Lower leg skin (tissue), 4 donors: Measurements from ENCODE around the gene FNIP2. TPM values are rescaled to one million over a fixed set of nuclear protein-coding genes. Genes with fewer than 3 reads are reported as not detected.

Experiments used
- DNase-seq, 2 donors: peaks; one replicate each; pipeline ENCODE4 v3.0.0-alpha.2; 2019; ENCODE audit warnings: low spot score in 2 of 2
- H3K4me3 ChIP-seq: fragments of 200-600 bp; sonication (generic); 2 replicates; pipeline ENCODE4 v1.5.1; 2017; ENCODE audit warnings: mild to moderate bottlenecking, low read depth; ENCODE audit not compliant: poor library complexity, severe bottlenecking
- CTCF ChIP-seq, 3 donors: fragments of 450-650 bp; IDR thresholded peaks; one replicate each; pipeline ENCODE4 v1.5.1; 2016; ENCODE audit warnings: antibody characterized with exemption in 3 of 3, mild to moderate bottlenecking in 3 of 3, moderate library complexity in 2 of 3
- POLR2A ChIP-seq, 2 donors: fragments of 450-650 bp; IDR thresholded peaks; one replicate each; pipeline ENCODE4 v1.6.1; 2016 to 2017; ENCODE audit warnings: antibody characterized with exemption in 2 of 2, mild to moderate bottlenecking in 1 of 2, moderate library complexity in 1 of 2
- WGBS, 2 donors: methylation state at CpG; one replicate each; pipeline ENCODE4 v1.1.5; 2018; 5-methylcytosine and 5-hydroxymethylcytosine counted together
- intact Hi-C: fragments of 100-400 bp; cut with DNase I; formaldehyde crosslinking; loops from one replicate; pipeline ENCODE4 v1.15.0; 2023; ENCODE audit warnings: low total_unique reads
- total RNA-seq, 4 donors: library from RNA; depleted of rRNA; stranded (reverse); fragments of >200 nt; gene quantifications; one replicate each; pipeline ENCODE4 v1.1.0, GENCODE V29; 2016

Gene FNIP2
- total RNA-seq, 4 donors from 2014 or later = 20.5 to 47.5 (median 38.8) TPM

DNA sequence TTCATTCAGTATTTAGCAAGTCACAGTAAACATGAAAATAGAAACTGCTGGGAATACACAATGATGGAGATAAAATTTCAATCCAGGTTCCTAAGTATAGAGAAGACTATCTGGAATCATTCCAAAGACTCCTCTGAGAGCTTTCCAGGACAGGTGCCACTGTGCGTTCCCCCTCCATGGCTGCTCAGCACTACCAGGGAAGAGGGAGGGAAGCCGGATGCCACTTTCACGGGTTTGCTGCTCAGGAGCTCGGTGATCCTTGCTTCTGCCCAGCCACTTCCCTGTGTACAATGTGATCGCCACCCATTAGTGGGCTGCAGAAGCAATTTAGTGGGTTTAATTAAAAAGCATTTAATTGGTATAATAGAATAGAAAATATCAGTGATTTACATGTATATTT, 94.5 kb downstream of the FNIP2 start:
- no peak overlapping the region for H3K4me3 ChIP-seq
- DNase-seq = no peak
- 94 to 98% methylated on average over 5 of the region's 5 CpGs for WGBS, 2 donors
- intact Hi-C loops = no loop called here
- TF ChIP-seq CTCF (IDR thresholded peaks at IDR 0.05) (no peak), POLR2A (IDR thresholded peaks at IDR 0.05) (no peak)

- intact Hi-C loops = no loop called here
- no peak overlapping the region for H3K4me3 ChIP-seq
- TF ChIP-seq CTCF (IDR thresholded peaks at IDR 0.05) = no peak
- no peak for TF ChIP-seq POLR2A (IDR thresholded peaks at IDR 0.05)
- DNase-seq = no peak
- 83 to 85% methylated on average over 5 of the region's 5 CpGs for WGBS, 2 donors
These were observed 96.8 kb downstream of the FNIP2 start for GRCh38 chr4:158865520-158866177.

- no peak for DNase-seq
- WGBS, 2 donors = 93 to 96% methylated on average over 15 of the region's 15 CpGs
- no peak overlapping the region for H3K4me3 ChIP-seq
- TF ChIP-seq POLR2A (IDR thresholded peaks at IDR 0.05) = no peak
- no peak for TF ChIP-seq CTCF (IDR thresholded peaks at IDR 0.05)
- intact Hi-C loops = no loop called here
These were observed 100.2 kb downstream of the FNIP2 start for GRCh38 chr4:158869001-158869400.

DNA sequence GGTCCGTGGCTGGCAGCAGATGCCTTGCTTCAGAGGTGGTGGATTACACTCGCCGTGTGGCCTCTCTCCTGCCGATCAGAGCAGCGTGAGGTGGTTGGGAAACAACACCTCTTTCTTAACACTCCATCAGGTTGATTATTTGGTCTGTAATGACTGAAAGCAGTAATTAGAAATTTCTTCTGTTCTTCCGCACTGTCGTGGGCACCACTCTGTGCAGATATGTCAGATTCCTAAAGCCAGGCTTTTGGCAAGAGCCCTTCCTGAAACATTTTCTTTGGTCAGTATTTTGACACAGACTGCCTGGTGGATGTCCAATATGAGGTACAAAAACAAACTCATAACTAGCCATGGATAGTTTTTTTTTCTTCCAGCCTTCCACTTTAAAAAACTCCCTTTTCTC, 100.9 kb downstream of the FNIP2 start:
- no peak for TF ChIP-seq POLR2A (IDR thresholded peaks at IDR 0.05)
- no peak for TF ChIP-seq CTCF (IDR thresholded peaks at IDR 0.05)
- no peak for DNase-seq
- H3K4me3 ChIP-seq = no peak overlapping the region
- intact Hi-C loops = no loop called here
- WGBS, 2 donors = 91 to 92% methylated on average over 7 of the region's 7 CpGs

DNA sequence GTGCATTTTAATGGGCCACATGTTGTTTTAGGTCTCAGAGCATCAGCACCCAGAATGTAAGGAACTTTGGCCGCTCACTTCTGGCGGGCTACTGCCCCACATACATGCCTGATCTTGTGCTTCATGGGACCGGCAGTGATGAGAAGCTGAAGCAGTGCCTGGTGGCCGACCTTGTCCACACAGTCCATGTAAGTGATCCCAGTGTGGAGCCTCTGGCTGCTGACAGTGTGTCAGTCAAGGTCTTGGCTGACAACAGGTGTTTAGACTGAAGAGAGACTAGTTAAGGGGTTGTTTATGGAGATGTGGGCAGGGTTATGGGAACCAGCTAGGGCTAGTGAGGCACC, 101.4 kb downstream of the FNIP2 start:
- intact Hi-C loops = no loop called here
- 72 to 80% methylated on average over 4 of the region's 4 CpGs for WGBS, 2 donors
- no peak overlapping the region for H3K4me3 ChIP-seq
- TF ChIP-seq POLR2A (IDR thresholded peaks at IDR 0.05) (no peak), CTCF (IDR thresholded peaks at IDR 0.05) (no peak)
- no peak for DNase-seq
